AG04449 (cell line): Measurements from ENCODE around the gene NDP.
A peak's percentile ranks its signal among the peaks of the same experiment; 100 is the strongest.

ENCODE experiments used
- CTCF ChIA-PET: fragments of 350-600 bp; formaldehyde crosslinking; extraction: SDS; loops from one replicate; lab custom pipeline; 2021; ENCODE audit warnings: antibody characterized with exemption; lab: Yijun Ruan, JAX
- POLR2A ChIA-PET: fragments of 400-600, 350-600 bp; formaldehyde crosslinking; extraction: SDS; loops from one replicate; lab custom pipeline; 2020; ENCODE audit warnings: antibody characterized with exemption, inconsistent platforms; lab: Yijun Ruan, JAX
- DNase-seq: peaks from one replicate; pipeline ENCODE4 v3.0.0-alpha.2; 2010; ENCODE audit warnings: low read depth, low spot score
- H3K4me3 ChIP-seq: 2 replicates; pipeline ENCODE4 v1.5.1; 2011; ENCODE audit warnings: low read depth, mild to moderate bottlenecking, control low read depth, low read length
- CTCF ChIP-seq: IDR thresholded peaks from one replicate; pipeline ENCODE4 v1.5.1; 2011; ENCODE audit warnings: mild to moderate bottlenecking, moderate library complexity, low read length, control low read depth, inconsistent platforms; ENCODE audit not compliant: insufficient read depth; ENCODE audit errors: missing control alignments

The NDP gene

GRCh38 chrX:44012484-44013096, 39.4 kb upstream of the NDP start:
- POLR2A ChIA-PET: no interaction called here
- no peak for TF ChIP-seq CTCF
- CTCF ChIA-PET: interaction anchor here (1.7 kb wide), 1 partner anchor 14 kb away, joined by 5 read pairs; no protein-coding TSS in a partner anchor
- H3K4me3 ChIP-seq: no peak overlapping the region
- peak; percentile 29 for DNase-seq

- POLR2A ChIA-PET: no interaction called here
- no peak overlapping the region for H3K4me3 ChIP-seq
- DNase-seq: no peak
- no peak for TF ChIP-seq CTCF
- CTCF ChIA-PET: interaction anchor here (1.7 kb wide), 1 partner anchor 15 kb away, joined by 5 read pairs; no protein-coding TSS in a partner anchor
These were observed 38.3 kb upstream of the NDP start for GRCh38 chrX:44011506-44011905.

GRCh38 chrX:44010626-44011025, 37.4 kb upstream of the NDP start:
- POLR2A ChIA-PET: no interaction called here
- CTCF ChIA-PET: no interaction called here
- DNase-seq: no peak

GRCh38 chrX:44006081-44006480, 32.9 kb upstream of the NDP start:
- H3K4me3 ChIP-seq: no peak overlapping the region
- CTCF ChIA-PET: no interaction called here
- no peak for DNase-seq
- POLR2A ChIA-PET: no interaction called here
- no peak for TF ChIP-seq CTCF

More at GRCh38 chrX:44010626-44011025, 37.4 kb upstream of the NDP start:
- TF ChIP-seq CTCF: no peak
- no peak overlapping the region for H3K4me3 ChIP-seq

GRCh38 chrX:44003975-44004374, 30.8 kb upstream of the NDP start:
- H3K4me3 ChIP-seq: no peak overlapping the region
- ChIA-PET CTCF (no interaction called here), POLR2A (no interaction called here)
- DNase-seq: no peak
- no peak for TF ChIP-seq CTCF

- no peak for DNase-seq
- ChIA-PET CTCF (no interaction called here), POLR2A (no interaction called here)
- no peak for TF ChIP-seq CTCF
- no peak overlapping the region for H3K4me3 ChIP-seq
These were observed 29.4 kb upstream of the NDP start for GRCh38 chrX:44002567-44002966.
